ENCODE results near the gene TNFSF12.

The TNFSF12 gene

GRCh38 chr17:7548585-7549400 lies at the start of gene TNFSF12:
TNFSF12 (plus strand) TSS chr17:7549058; CDS start chr17:7549154, 96 bp downstream.
- DNase-seq (ENCODE audit: low read depth in 2 of 2), result peak; percentile 37 to 41

- no peak for DNase-seq (ENCODE audit: low read depth in 2 of 2)
Observed at GRCh38 chr17:7499161-7499560, 49.7 kb upstream of the TNFSF12 start.

- no peak for DNase-seq (ENCODE audit: low read depth in 2 of 2)
Observed at GRCh38 chr17:7501729-7502128, 47.1 kb upstream of the TNFSF12 start.

GRCh38 chr17:7502171-7502847 lies 46.5 kb upstream of the TNFSF12 start:
- no peak for DNase-seq (ENCODE audit: low read depth in 2 of 2)

GRCh38 chr17:7502987-7503386 lies 45.9 kb upstream of the TNFSF12 start:
- DNase-seq (ENCODE audit: low read depth in 2 of 2), result no peak

- no peak for DNase-seq (ENCODE audit: low read depth in 2 of 2)
Observed at GRCh38 chr17:7503521-7503920, 45.3 kb upstream of the TNFSF12 start.

- no peak for DNase-seq (ENCODE audit: low read depth in 2 of 2)
Observed at GRCh38 chr17:7508145-7508544, 40.7 kb upstream of the TNFSF12 start.

GRCh38 chr17:7508846-7509245 lies 40.0 kb upstream of the TNFSF12 start:
- no peak for DNase-seq (ENCODE audit: low read depth in 2 of 2)

- no peak for DNase-seq (ENCODE audit: low read depth in 2 of 2)
Observed at GRCh38 chr17:7509937-7510336, 38.9 kb upstream of the TNFSF12 start.

GRCh38 chr17:7511108-7511507 lies 37.8 kb upstream of the TNFSF12 start:
- no peak for DNase-seq (ENCODE audit: low read depth in 2 of 2)

- DNase-seq (ENCODE audit: low read depth in 2 of 2), result no peak
Observed at GRCh38 chr17:7512105-7512504, 36.8 kb upstream of the TNFSF12 start.

- DNase-seq (ENCODE audit: low read depth in 2 of 2), result no peak
Observed at GRCh38 chr17:7512824-7513540, 35.9 kb upstream of the TNFSF12 start.

- no peak for DNase-seq (ENCODE audit: low read depth in 2 of 2)
Observed at GRCh38 chr17:7513850-7514419, 34.9 kb upstream of the TNFSF12 start.

- no peak for DNase-seq (ENCODE audit: low read depth in 2 of 2)
Observed at GRCh38 chr17:7515911-7516610, 32.8 kb upstream of the TNFSF12 start.

GRCh38 chr17:7523033-7523432 lies 25.8 kb upstream of the TNFSF12 start:
- peak; percentile 14 to 31 for DNase-seq (ENCODE audit: low read depth in 2 of 2)

- DNase-seq (ENCODE audit: low read depth in 2 of 2), result no peak
Observed at GRCh38 chr17:7528842-7529241, 20.0 kb upstream of the TNFSF12 start.

- no peak for DNase-seq (ENCODE audit: low read depth in 2 of 2)
Observed at GRCh38 chr17:7530023-7530900, 18.6 kb upstream of the TNFSF12 start.

GRCh38 chr17:7538050-7538449 lies 10.8 kb upstream of the TNFSF12 start:
- DNase-seq (ENCODE audit: low read depth in 2 of 2), result no peak

- no peak for DNase-seq (ENCODE audit: low read depth in 2 of 2)
Observed at GRCh38 chr17:7538891-7539545, 9.8 kb upstream of the TNFSF12 start.

GRCh38 chr17:7541074-7541621 lies 7.7 kb upstream of the TNFSF12 start:
- no peak for DNase-seq (ENCODE audit: low read depth in 2 of 2)
